K562 (cell line): ENCODE measurements around the gene HDAC5. TPM values are rescaled to one million over a fixed set of nuclear protein-coding genes. Genes with fewer than 3 reads are reported as not detected.

ENCODE experiments used
- FOS ChIP-seq: IDR thresholded peaks from 3 replicates; pipeline ENCODE4 v1.6.1; 2011; ENCODE audit not compliant: insufficient read length; ENCODE audit errors: extremely low read depth
- ILF3 ChIP-seq: fragments of 450-650 bp; IDR thresholded peaks from 2 replicates; pipeline ENCODE4 v1.6.1; 2018; ENCODE audit warnings: antibody characterized with exemption, mild to moderate bottlenecking, moderate library complexity, borderline replicate concordance
- JUND ChIP-seq, 2 experiments: IDR thresholded peaks; 2 replicates in 1 of 2; 3 replicates in 1 of 2; pipeline ENCODE4 v1.6.1; 2011; ENCODE audit warnings: borderline replicate concordance in 2 of 2, low read depth in 2 of 2, low read length in 2 of 2, improper control_type of control experiment in 1 of 2, missing biosample characterization in 1 of 2, missing genetic modification characterization in 1 of 2, missing genetic modification reagents in 1 of 2
- MTA3 ChIP-seq: fragments of 450-650 bp; formaldehyde crosslinking; IDR thresholded peaks from 2 replicates; pipeline ENCODE4 v1.6.1; 2017; ENCODE audit warnings: mild to moderate bottlenecking, borderline replicate concordance
- RBFOX2 ChIP-seq: fragments of 200-400 bp; formaldehyde crosslinking; IDR thresholded peaks from 2 replicates; pipeline ENCODE4 v1.6.1; 2017; ENCODE audit warnings: low read depth, mild to moderate bottlenecking, low read length, moderate library complexity
- SNIP1 ChIP-seq: fragments of 450-650 bp; IDR thresholded peaks from 2 replicates; pipeline ENCODE4 v1.7.1; 2017; ENCODE audit warnings: low read depth, mild to moderate bottlenecking
- TAF1 ChIP-seq: IDR thresholded peaks from 2 replicates; pipeline ENCODE4 v1.6.1; 2011; ENCODE audit warnings: mild to moderate bottlenecking, low read length, moderate library complexity; ENCODE audit not compliant: insufficient read depth, control insufficient read depth, severe bottlenecking; ENCODE audit errors: extremely low read depth
- TBP ChIP-seq: optimal IDR thresholded peaks from 2 replicates; pipeline ENCODE3; 2011; ENCODE audit warnings: low read depth, low read length, improper control_type of control experiment
- YY1 ChIP-seq, 3 experiments: IDR thresholded peaks; 2 replicates each; pipeline ENCODE4 v1.6.1; 2011; ENCODE audit warnings: low read length in 2 of 3, mild to moderate bottlenecking in 2 of 3, moderate library complexity in 2 of 3, borderline replicate concordance in 1 of 3, control low read depth in 1 of 3, low read depth in 1 of 3; ENCODE audit not compliant: insufficient read depth in 3 of 3, insufficient replicate concordance in 2 of 3, control insufficient read depth in 1 of 3, insufficient read length in 1 of 3; ENCODE audit errors: extremely low read depth in 1 of 3
- ZNF134 ChIP-seq: fragments of 250-450 bp; sonication (Bioruptor Pico); conservative IDR thresholded peaks from 2 replicates; pipeline ENCODE4 v1.4.0; 2020
- polyA plus RNA-seq, 8 experiments: library from polyadenylated mRNA; depleted of rRNA in 4 of 8; stranded (reverse) in 5 of 8; unstranded in 3 of 8; fragments of >200 nt; fragmentation: Nextera tagmentation in 2 of 8; fragmentation: Illumina TruSeq in 1 of 8; extraction: Ambion mirVana in 2 of 8; extraction: Trizol in 1 of 8; gene quantifications; 2 replicates each; pipeline versions ENCODE4 v1.2.1 to v1.2.3, GENCODE V29; 2011 to 2014; ENCODE audit warnings: inconsistent platforms in 1 of 8, missing spikeins in 1 of 8
- total RNA-seq, 7 experiments: library from RNA; depleted of rRNA in 6 of 7; stranded (reverse); fragments of >200 nt in 6 of 7; fragmentation: Illumina TruSeq in 2 of 7; extraction: Trizol in 2 of 7; gene quantifications; 2 replicates each; pipeline versions ENCODE4 v1.2.1 to v1.2.3, GENCODE V29; 2011 to 2021; ENCODE audit warnings: low replicate concordance in 1 of 7
- TF ChIP-seq, protein P1 (sequence below): fragments of 450-650 bp; IDR thresholded peaks from 2 replicates; pipeline ENCODE4 v1.6.1; 2014; ENCODE audit warnings: low read depth, mild to moderate bottlenecking, moderate library complexity, borderline replicate concordance
- TF ChIP-seq, protein P2 (sequence below): IDR thresholded peaks from 2 replicates; pipeline ENCODE4 v1.6.1; 2016; ENCODE audit warnings: missing genetic modification characterization, missing compliant biosample characterization
- TF ChIP-seq, protein P3 (sequence below): fragments of 200-800 bp; sonication (Bioruptor generic); IDR thresholded peaks from 2 replicates; pipeline ENCODE4 v1.6.1; 2016; ENCODE audit warnings: missing genetic modification characterization, missing compliant biosample characterization
- TF ChIP-seq, protein P4 (sequence below), 2 experiments: IDR thresholded peaks; 2 replicates each; pipeline ENCODE4 v1.6.1; 2011; ENCODE audit warnings: borderline replicate concordance in 1 of 2, control low read depth in 1 of 2, low read depth in 1 of 2, low read length in 1 of 2, mild to moderate bottlenecking in 1 of 2, mixed read lengths in 1 of 2, moderate library complexity in 1 of 2; ENCODE audit not compliant: insufficient read depth in 1 of 2, insufficient read length in 1 of 2, poor library complexity in 1 of 2, severe bottlenecking in 1 of 2; ENCODE audit errors: extremely low read depth in 1 of 2

Gene HDAC5
- total and polyA plus RNA-seq, 9 of the 15 experiments (the other 6 are each of a cell fraction or from before 2014, with no cell fraction given), result 0.45 to 26.2 (median 16.4) TPM

DNA sequence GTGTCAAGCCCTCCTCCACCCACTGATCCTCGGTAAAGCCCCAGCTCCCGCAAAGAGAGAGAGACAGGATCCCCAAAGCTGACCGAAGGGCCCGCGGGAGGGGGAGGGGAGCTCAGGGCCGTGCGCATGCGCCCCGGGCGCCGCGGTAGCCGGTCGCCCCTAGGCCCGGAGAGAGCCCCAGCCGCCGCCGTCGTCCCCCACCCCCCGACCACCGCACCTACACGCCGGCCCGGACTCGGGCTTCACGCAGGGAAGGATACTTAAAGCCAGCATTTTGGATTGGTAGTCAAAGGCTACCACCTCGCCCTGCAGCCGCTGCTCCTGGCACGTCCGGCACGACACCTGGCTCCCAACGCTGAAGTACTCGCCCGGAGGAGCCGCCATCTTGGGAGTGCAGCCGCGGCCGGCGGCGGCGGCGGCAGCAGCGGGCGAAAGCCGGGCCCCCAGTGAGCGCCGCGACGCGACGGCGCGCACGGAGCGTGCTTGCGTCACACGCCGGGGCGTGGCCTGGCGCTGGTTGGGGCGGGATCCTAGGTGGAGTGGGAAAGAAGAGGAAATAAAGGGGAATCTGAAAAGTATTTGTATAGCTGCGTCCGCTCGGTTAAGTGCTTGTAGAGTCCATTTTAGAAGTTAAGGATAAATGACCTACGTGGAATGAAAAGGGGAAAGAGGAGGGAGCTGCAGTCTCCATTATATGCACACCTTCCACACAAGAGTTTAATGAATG, 57.1 kb downstream of the HDAC5 start, which contains the start of gene LSM12 (continued):
- TF ChIP-seq, protein P1, sequence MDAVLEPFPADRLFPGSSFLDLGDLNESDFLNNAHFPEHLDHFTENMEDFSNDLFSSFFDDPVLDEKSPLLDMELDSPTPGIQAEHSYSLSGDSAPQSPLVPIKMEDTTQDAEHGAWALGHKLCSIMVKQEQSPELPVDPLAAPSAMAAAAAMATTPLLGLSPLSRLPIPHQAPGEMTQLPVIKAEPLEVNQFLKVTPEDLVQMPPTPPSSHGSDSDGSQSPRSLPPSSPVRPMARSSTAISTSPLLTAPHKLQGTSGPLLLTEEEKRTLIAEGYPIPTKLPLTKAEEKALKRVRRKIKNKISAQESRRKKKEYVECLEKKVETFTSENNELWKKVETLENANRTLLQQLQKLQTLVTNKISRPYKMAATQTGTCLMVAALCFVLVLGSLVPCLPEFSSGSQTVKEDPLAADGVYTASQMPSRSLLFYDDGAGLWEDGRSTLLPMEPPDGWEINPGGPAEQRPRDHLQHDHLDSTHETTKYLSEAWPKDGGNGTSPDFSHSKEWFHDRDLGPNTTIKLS, result peak; percentile 52; the same call in 1 of the 2 replicates
- TF ChIP-seq, protein P2, sequence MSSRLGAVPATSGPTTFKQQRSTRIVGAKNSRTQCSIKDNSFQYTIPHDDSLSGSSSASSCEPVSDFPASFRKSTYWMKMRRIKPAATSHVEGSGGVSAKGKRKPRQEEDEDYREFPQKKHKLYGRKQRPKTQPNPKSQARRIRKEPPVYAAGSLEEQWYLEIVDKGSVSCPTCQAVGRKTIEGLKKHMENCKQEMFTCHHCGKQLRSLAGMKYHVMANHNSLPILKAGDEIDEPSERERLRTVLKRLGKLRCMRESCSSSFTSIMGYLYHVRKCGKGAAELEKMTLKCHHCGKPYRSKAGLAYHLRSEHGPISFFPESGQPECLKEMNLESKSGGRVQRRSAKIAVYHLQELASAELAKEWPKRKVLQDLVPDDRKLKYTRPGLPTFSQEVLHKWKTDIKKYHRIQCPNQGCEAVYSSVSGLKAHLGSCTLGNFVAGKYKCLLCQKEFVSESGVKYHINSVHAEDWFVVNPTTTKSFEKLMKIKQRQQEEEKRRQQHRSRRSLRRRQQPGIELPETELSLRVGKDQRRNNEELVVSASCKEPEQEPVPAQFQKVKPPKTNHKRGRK (tag), result 0 out of 2 replicates have a peak, but pooled peaks have one; percentile 35
- TF ChIP-seq MTA3 (peak; percentile 84), ILF3 (0 out of 2 replicates have a peak, but pooled peaks have one; percentile 37), JUND (IDR thresholded peaks at IDR 0.05; ENCODE audit: borderline replicate concordance, low read depth, low read length) (0 out of 2 replicates have a peak, but pooled peaks have one; percentile 25), JUND (tag; IDR thresholded peaks at IDR 0.05; ENCODE audit: borderline replicate concordance, low read depth, low read length) (no peak; the same call in 2 of the 3 replicates), RBFOX2 (peak; percentile 99), FOS (no peak), SNIP1 (no peak), ZNF134 (CRISPR knock-in tag) (no peak), YY1 (IDR thresholded peaks at IDR 0.05; ENCODE audit: borderline replicate concordance in 1 of 3, control insufficient read depth in 1 of 3, extremely low read depth in 1 of 3, insufficient read depth in 3 of 3, insufficient read length in 1 of 3, insufficient replicate concordance in 2 of 3, low read depth in 1 of 3, low read length in 2 of 3) (peak; percentile 71 to 94 (median 91)), TBP (peak; percentile 78), TAF1 (peak; percentile 92)
- TF ChIP-seq, protein P3, sequence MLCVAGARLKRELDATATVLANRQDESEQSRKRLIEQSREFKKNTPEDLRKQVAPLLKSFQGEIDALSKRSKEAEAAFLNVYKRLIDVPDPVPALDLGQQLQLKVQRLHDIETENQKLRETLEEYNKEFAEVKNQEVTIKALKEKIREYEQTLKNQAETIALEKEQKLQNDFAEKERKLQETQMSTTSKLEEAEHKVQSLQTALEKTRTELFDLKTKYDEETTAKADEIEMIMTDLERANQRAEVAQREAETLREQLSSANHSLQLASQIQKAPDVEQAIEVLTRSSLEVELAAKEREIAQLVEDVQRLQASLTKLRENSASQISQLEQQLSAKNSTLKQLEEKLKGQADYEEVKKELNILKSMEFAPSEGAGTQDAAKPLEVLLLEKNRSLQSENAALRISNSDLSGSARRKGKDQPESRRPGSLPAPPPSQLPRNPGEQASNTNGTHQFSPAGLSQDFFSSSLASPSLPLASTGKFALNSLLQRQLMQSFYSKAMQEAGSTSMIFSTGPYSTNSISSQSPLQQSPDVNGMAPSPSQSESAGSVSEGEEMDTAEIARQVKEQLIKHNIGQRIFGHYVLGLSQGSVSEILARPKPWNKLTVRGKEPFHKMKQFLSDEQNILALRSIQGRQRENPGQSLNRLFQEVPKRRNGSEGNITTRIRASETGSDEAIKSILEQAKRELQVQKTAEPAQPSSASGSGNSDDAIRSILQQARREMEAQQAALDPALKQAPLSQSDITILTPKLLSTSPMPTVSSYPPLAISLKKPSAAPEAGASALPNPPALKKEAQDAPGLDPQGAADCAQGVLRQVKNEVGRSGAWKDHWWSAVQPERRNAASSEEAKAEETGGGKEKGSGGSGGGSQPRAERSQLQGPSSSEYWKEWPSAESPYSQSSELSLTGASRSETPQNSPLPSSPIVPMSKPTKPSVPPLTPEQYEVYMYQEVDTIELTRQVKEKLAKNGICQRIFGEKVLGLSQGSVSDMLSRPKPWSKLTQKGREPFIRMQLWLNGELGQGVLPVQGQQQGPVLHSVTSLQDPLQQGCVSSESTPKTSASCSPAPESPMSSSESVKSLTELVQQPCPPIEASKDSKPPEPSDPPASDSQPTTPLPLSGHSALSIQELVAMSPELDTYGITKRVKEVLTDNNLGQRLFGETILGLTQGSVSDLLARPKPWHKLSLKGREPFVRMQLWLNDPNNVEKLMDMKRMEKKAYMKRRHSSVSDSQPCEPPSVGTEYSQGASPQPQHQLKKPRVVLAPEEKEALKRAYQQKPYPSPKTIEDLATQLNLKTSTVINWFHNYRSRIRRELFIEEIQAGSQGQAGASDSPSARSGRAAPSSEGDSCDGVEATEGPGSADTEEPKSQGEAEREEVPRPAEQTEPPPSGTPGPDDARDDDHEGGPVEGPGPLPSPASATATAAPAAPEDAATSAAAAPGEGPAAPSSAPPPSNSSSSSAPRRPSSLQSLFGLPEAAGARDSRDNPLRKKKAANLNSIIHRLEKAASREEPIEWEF (CRISPR knock-in tag), result no peak
- TF ChIP-seq, protein P4, sequence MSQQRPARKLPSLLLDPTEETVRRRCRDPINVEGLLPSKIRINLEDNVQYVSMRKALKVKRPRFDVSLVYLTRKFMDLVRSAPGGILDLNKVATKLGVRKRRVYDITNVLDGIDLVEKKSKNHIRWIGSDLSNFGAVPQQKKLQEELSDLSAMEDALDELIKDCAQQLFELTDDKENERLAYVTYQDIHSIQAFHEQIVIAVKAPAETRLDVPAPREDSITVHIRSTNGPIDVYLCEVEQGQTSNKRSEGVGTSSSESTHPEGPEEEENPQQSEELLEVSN (IDR thresholded peaks at IDR 0.05; ENCODE audit: borderline replicate concordance in 1 of 2, extremely low read depth in 1 of 2, insufficient read depth in 1 of 2, insufficient read length in 1 of 2, low read depth in 1 of 2, low read length in 1 of 2, poor library complexity in 1 of 2, severe bottlenecking in 1 of 2), result peak in 1 of 2 experiments; percentile 13
